ENCODE results near the gene GFRA1. TPM values are rescaled to one million over a fixed set of nuclear protein-coding genes. Genes with fewer than 3 reads are reported as not detected.

GFRA1 gene
- polyA plus RNA-seq, 2 of the 4 experiments (the other 2 are of a cell fraction), result 4.0 to 9.5 TPM

GRCh38 chr10:116226766-116227165 lies 46.2 kb downstream of the GFRA1 start:
- Histone ChIP-seq H3K4me2 (no peak overlapping the region), H3K4me1 (no peaks in the 10 kb centered on the region), H3K9me3 (no peaks in the 10 kb centered on the region), H3K4me3 (no peak overlapping the region), H3K27ac (no peak overlapping the region)
- TF ChIP-seq ESRRA (IDR thresholded peaks at IDR 0.05; ENCODE audit: borderline replicate concordance, low read length) (no peak), FOXS1 (CRISPR knock-in tag; IDR thresholded peaks at IDR 0.05) (no peak), NFE2L2 (conservative IDR thresholded peaks at IDR 0.05; ENCODE audit: low read length) (no peak), EP300 (IDR thresholded peaks at IDR 0.05) (no peak), REST (IDR thresholded peaks at IDR 0.05) (no peak), RNF2 (IDR thresholded peaks at IDR 0.05; ENCODE audit: borderline replicate concordance, low read depth) (no peak), CBX8 (IDR thresholded peaks at IDR 0.05) (no peak), HEYL (CRISPR knock-in tag; IDR thresholded peaks at IDR 0.05) (no peak), CEBPB (IDR thresholded peaks at IDR 0.05) (no peak), ELK1 (IDR thresholded peaks at IDR 0.05; ENCODE audit: low read depth, low read length) (no peak), KDM1A (IDR thresholded peaks at IDR 0.05; ENCODE audit: low read depth) (no peak), EHMT2 (IDR thresholded peaks at IDR 0.05; ENCODE audit: low read depth) (no peak)
- no peak for ATAC-seq
- CTCF ChIA-PET, result no interaction called here
- FAIRE-seq, result no peak
- no peak for DNase-seq (ENCODE audit: low read depth in 1 of 2, low spot score in 1 of 2)
- 80% methylated on average over 6 of the region's 6 CpGs for WGBS (ENCODE audit: missing lambda C conversion rate)
- POLR2A ChIA-PET, result no interaction called here

GRCh38 chr10:116226053-116226452 lies 47.0 kb downstream of the GFRA1 start:
- FAIRE-seq (no peak), DNase-seq (ENCODE audit: low read depth in 1 of 2, low spot score in 1 of 2) (no peak), ATAC-seq (no peak)
- ChIA-PET POLR2A (no interaction called here), CTCF (interaction anchor here (0.7 kb wide), 1 partner anchor 193 kb away, joined by 3 read pairs; no protein-coding TSS in a partner anchor)
- no peaks in the 10 kb centered on the region for H3K4me1 ChIP-seq
- no peak overlapping the region for H3K27ac ChIP-seq
- TF ChIP-seq ZSCAN20 (CRISPR knock-in tag; IDR thresholded peaks at IDR 0.05), result no peak
- TF ChIP-seq RCOR1 (IDR thresholded peaks at IDR 0.05; ENCODE audit: low read depth, low read length), result no peak
- TF ChIP-seq SREBF2 (IDR thresholded peaks at IDR 0.05), result no peak
- no peak for TF ChIP-seq FOSB (CRISPR knock-in tag; IDR thresholded peaks at IDR 0.05)
- TF ChIP-seq HES2 (IDR thresholded peaks at IDR 0.05), result no peak
- TF ChIP-seq FOXS1 (CRISPR knock-in tag; IDR thresholded peaks at IDR 0.05), result no peak
- TF ChIP-seq JUN (IDR thresholded peaks at IDR 0.05), result no peak
- TF ChIP-seq USF2 (IDR thresholded peaks at IDR 0.05), result no peak
- TF ChIP-seq HEYL (CRISPR knock-in tag; IDR thresholded peaks at IDR 0.05), result no peak
- WGBS (ENCODE audit: missing lambda C conversion rate), result 34% methylated on average over 5 of the region's 5 CpGs
- H3K4me2 ChIP-seq, result no peak overlapping the region
- no peak overlapping the region for H3K4me3 ChIP-seq
- H3K9me3 ChIP-seq, result no peaks in the 10 kb centered on the region

GRCh38 chr10:116223289-116223688 lies 49.7 kb downstream of the GFRA1 start:
- H3K9me3 ChIP-seq, result no peaks in the 10 kb centered on the region
- no peak overlapping the region for H3K4me3 ChIP-seq
- POLR2A ChIA-PET, result no interaction called here
- H3K4me2 ChIP-seq, result no peak overlapping the region
- no peak for TF ChIP-seq NFE2L2 (conservative IDR thresholded peaks at IDR 0.05; ENCODE audit: low read length)
- no peak for TF ChIP-seq ZFP36 (IDR thresholded peaks at IDR 0.05; ENCODE audit: borderline replicate concordance, partially characterized antibody)
- no peak for TF ChIP-seq RNF2 (IDR thresholded peaks at IDR 0.05; ENCODE audit: borderline replicate concordance, low read depth)
- no peak for TF ChIP-seq HDAC2 (IDR thresholded peaks at IDR 0.05)
- no peak for TF ChIP-seq KDM1A (IDR thresholded peaks at IDR 0.05; ENCODE audit: low read depth)
- TF ChIP-seq RCOR1 (IDR thresholded peaks at IDR 0.05; ENCODE audit: low read depth, low read length), result no peak
- TF ChIP-seq ZC3H11A (IDR thresholded peaks at IDR 0.05), result no peak
- no peak for TF ChIP-seq ELK1 (IDR thresholded peaks at IDR 0.05; ENCODE audit: low read depth, low read length)
- no peak for TF ChIP-seq POLR2A (IDR thresholded peaks at IDR 0.05; ENCODE audit: low read length)
- no peak for TF ChIP-seq BCL3 (IDR thresholded peaks at IDR 0.05)
- ATAC-seq (no peak), FAIRE-seq (no peak), DNase-seq (ENCODE audit: low read depth in 1 of 2, low spot score in 1 of 2) (no peak)
- WGBS (ENCODE audit: missing lambda C conversion rate), result 43% methylated on average over 3 of the region's 3 CpGs
- CTCF ChIA-PET, result no interaction called here
- no peaks in the 10 kb centered on the region for H3K4me1 ChIP-seq
- no peak overlapping the region for H3K27ac ChIP-seq
